ENCODE measurements around the gene ARMH1.

DNA sequence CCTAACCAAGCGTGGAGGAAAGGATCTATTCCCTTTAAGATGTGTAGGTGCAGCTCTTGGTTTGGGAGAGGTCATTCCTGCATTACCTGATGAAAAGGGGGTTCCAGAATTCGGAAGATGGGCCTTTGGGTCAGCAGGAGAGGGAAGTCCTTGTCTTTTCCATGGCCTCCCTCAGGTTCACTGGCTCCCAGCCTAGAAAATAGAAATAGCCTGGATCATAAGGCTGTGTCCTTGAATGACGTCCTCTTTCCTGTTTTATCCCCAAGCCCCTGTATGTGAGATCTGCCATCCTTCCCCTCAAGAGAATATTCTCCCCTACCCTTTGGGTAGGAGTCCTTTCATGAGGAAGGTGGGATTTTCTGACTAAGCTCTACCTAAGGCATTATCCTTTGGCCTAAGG is 86.4 kb downstream of the ARMH1 start:
- TF ChIP-seq, protein P1, sequence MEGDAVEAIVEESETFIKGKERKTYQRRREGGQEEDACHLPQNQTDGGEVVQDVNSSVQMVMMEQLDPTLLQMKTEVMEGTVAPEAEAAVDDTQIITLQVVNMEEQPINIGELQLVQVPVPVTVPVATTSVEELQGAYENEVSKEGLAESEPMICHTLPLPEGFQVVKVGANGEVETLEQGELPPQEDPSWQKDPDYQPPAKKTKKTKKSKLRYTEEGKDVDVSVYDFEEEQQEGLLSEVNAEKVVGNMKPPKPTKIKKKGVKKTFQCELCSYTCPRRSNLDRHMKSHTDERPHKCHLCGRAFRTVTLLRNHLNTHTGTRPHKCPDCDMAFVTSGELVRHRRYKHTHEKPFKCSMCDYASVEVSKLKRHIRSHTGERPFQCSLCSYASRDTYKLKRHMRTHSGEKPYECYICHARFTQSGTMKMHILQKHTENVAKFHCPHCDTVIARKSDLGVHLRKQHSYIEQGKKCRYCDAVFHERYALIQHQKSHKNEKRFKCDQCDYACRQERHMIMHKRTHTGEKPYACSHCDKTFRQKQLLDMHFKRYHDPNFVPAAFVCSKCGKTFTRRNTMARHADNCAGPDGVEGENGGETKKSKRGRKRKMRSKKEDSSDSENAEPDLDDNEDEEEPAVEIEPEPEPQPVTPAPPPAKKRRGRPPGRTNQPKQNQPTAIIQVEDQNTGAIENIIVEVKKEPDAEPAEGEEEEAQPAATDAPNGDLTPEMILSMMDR (conservative IDR thresholded peaks at IDR 0.05; ENCODE audit: low read depth, low read length): no peak
- no peak for TF ChIP-seq EZH2 (IDR thresholded peaks at IDR 0.05; ENCODE audit: low read length, unreplicated experiment)
- no peak for TF ChIP-seq EZH2phosphoT487 (IDR thresholded peaks at IDR 0.05; ENCODE audit: borderline replicate concordance, low read length)

Measured in PC-3 (cell line).